IMR-90 (cell line): ENCODE data around the gene PKHD1. TPM values are rescaled to one million over a fixed set of nuclear protein-coding genes. Genes with fewer than 3 reads are reported as not detected.

Source experiments
- ATAC-seq: fragments of 200-7000 bp; cut with Tn5 transposase; 2 replicates; pipeline ENCODE4 v1.9.1; 2020; ENCODE audit warnings: low read depth, mild to moderate bottlenecking, moderate library complexity
- BruUV-seq: library from RNA; stranded (reverse); fragments of 400-500 nt; replicated peaks from 2 replicates; lab custom pipeline; 2021; lab: Mats Ljungman, UMichigan
- CTCF ChIA-PET: fragments of 300-600 bp; formaldehyde crosslinking; extraction: SDS; loops from one replicate; lab custom pipeline; 2021; ENCODE audit warnings: antibody characterized with exemption; lab: Yijun Ruan, JAX
- POLR2A ChIA-PET: fragments of 300-600 bp; sonication (Branson Sonifier 250); formaldehyde crosslinking; loops from one replicate; lab custom pipeline; 2022; ENCODE audit warnings: antibody characterized with exemption; ENCODE audit not compliant: unreplicated experiment; lab: Charles Lee
- DNase-seq: peaks from one replicate; pipeline ENCODE4 v3.0.0; 2013
- H2AFZ ChIP-seq: replicated peaks from 2 replicates; pipeline ENCODE3; 2013; ENCODE audit warnings: low read length, mild to moderate bottlenecking; ENCODE audit not compliant: poor library complexity
- H2AK5ac ChIP-seq: 2 replicates; pipeline ENCODE4 v1.6.1; 2013; ENCODE audit warnings: low read depth, low read length, inconsistent platforms
- H2AK9ac ChIP-seq: replicated peaks from 2 replicates; pipeline ENCODE3; 2013; ENCODE audit warnings: mild to moderate bottlenecking, low read depth, low read length, moderate library complexity; ENCODE audit not compliant: poor library complexity
- H2BK120ac ChIP-seq: 2 replicates; pipeline ENCODE4 v1.6.1; 2013; ENCODE audit warnings: low read depth, low read length, inconsistent platforms
- H2BK15ac ChIP-seq: 3 replicates; pipeline ENCODE4 v1.6.1; 2013; ENCODE audit warnings: low read depth, low read length, inconsistent platforms
- H2BK20ac ChIP-seq: 2 replicates; pipeline ENCODE4 v1.6.1; 2013; ENCODE audit warnings: low read depth, mild to moderate bottlenecking, inconsistent platforms, low read length, moderate library complexity
- H2BK5ac ChIP-seq: 2 replicates; pipeline ENCODE4 v1.6.1; 2013; ENCODE audit warnings: mild to moderate bottlenecking, low read depth, low read length, inconsistent platforms; ENCODE audit not compliant: poor library complexity, severe bottlenecking
- H3K14ac ChIP-seq: replicated peaks from 2 replicates; pipeline ENCODE4 v1.6.1; 2013; ENCODE audit warnings: low read depth, low read length, inconsistent platforms
- H3K18ac ChIP-seq: 2 replicates; pipeline ENCODE4 v1.6.1; 2013; ENCODE audit warnings: low read depth, low read length, control low read depth
- H3K23ac ChIP-seq: 2 replicates; pipeline ENCODE4 v1.6.1; 2013; ENCODE audit warnings: low read depth, low read length, inconsistent platforms
- H3K27ac ChIP-seq: 2 replicates; pipeline ENCODE4 v1.5.1; 2013; ENCODE audit warnings: mild to moderate bottlenecking, control low read depth, low read length; ENCODE audit not compliant: insufficient read depth
- H3K27me3 ChIP-seq: 2 replicates; pipeline ENCODE4 v1.6.1; 2013; ENCODE audit warnings: low read length; ENCODE audit not compliant: control insufficient read depth, insufficient read depth
- H3K36me3 ChIP-seq: 2 replicates; pipeline ENCODE4 v1.6.1; 2013; ENCODE audit warnings: low read length, mixed read lengths; ENCODE audit not compliant: control insufficient read depth, insufficient read depth
- H3K4ac ChIP-seq: 2 replicates; pipeline ENCODE4 v1.6.1; 2013; ENCODE audit warnings: low read depth, low read length, inconsistent platforms
- H3K4me1 ChIP-seq: 2 replicates; pipeline ENCODE4 v1.6.1; 2013; ENCODE audit warnings: low read length, mixed read lengths; ENCODE audit not compliant: control insufficient read depth, insufficient read depth
- H3K4me2 ChIP-seq: 2 replicates; pipeline ENCODE4 v1.6.1; 2013; ENCODE audit warnings: low read depth, mild to moderate bottlenecking, control low read depth, low read length, moderate library complexity
- H3K4me3 ChIP-seq: 2 replicates; pipeline ENCODE4 v1.5.1; 2013; ENCODE audit warnings: low read depth, mild to moderate bottlenecking, control low read depth, low read length, moderate library complexity; ENCODE audit not compliant: insufficient read depth
- H3K56ac ChIP-seq: 2 replicates; pipeline ENCODE4 v1.6.1; 2013; ENCODE audit warnings: low read length, inconsistent platforms; ENCODE audit not compliant: insufficient read depth; ENCODE audit errors: extremely low read depth
- H3K79me1 ChIP-seq, 2 experiments: 2 replicates each; pipeline ENCODE4 v1.6.1; 2013; ENCODE audit warnings: low read length in 2 of 2, inconsistent platforms in 1 of 2, low read depth in 1 of 2
- H3K9ac ChIP-seq: 2 replicates; pipeline ENCODE4 v1.6.1; 2013; ENCODE audit warnings: low read depth, low read length, control low read depth
- H3K9me1 ChIP-seq: 2 replicates; pipeline ENCODE4 v1.6.1; 2013; ENCODE audit warnings: low read length, inconsistent platforms; ENCODE audit not compliant: insufficient read depth
- H3K9me3 ChIP-seq: 2 replicates; pipeline ENCODE4 v1.6.1; 2013; ENCODE audit warnings: low read length; ENCODE audit not compliant: control insufficient read depth, insufficient read depth
- H4K20me1 ChIP-seq: 2 replicates; pipeline ENCODE4 v1.6.1; 2013; ENCODE audit warnings: low read length, inconsistent platforms; ENCODE audit not compliant: insufficient read depth
- H4K5ac ChIP-seq: 2 replicates; pipeline ENCODE4 v1.6.1; 2013; ENCODE audit warnings: mild to moderate bottlenecking, low read depth, low read length, control low read depth
- H4K8ac ChIP-seq, 2 experiments: 2 replicates each; pipeline ENCODE4 v1.6.1; 2013; ENCODE audit warnings: low read depth in 2 of 2, low read length in 2 of 2, control low read depth in 1 of 2, inconsistent platforms in 1 of 2
- H4K91ac ChIP-seq: 2 replicates; pipeline ENCODE4 v1.6.1; 2013; ENCODE audit warnings: low read depth, low read length, inconsistent platforms; ENCODE audit not compliant: insufficient read depth
- BHLHE40 ChIP-seq: fragments of 150-350 bp; IDR thresholded peaks from 2 replicates; pipeline ENCODE4 v1.6.1; 2016; ENCODE audit warnings: mild to moderate bottlenecking, low read depth, low read length
- CEBPB ChIP-seq: IDR thresholded peaks from 2 replicates; pipeline ENCODE4 v1.6.1; 2012; ENCODE audit warnings: low read depth, low read length, improper control_type of control experiment
- CHD1 ChIP-seq: IDR thresholded peaks from 2 replicates; pipeline ENCODE4 v1.6.1; 2012; ENCODE audit warnings: low read depth, low read length, improper control_type of control experiment
- FOS ChIP-seq: fragments of 150-350 bp; IDR thresholded peaks from 2 replicates; pipeline ENCODE4 v1.6.1; 2016; ENCODE audit warnings: low read depth, low read length
- MAFK ChIP-seq: IDR thresholded peaks from 2 replicates; pipeline ENCODE4 v1.6.1; 2012; ENCODE audit warnings: low read depth, low read length, improper control_type of control experiment
- MAZ ChIP-seq: IDR thresholded peaks from 2 replicates; pipeline ENCODE4 v1.6.1; 2012; ENCODE audit warnings: low read depth, mild to moderate bottlenecking, low read length, improper control_type of control experiment, moderate library complexity, borderline replicate concordance
- MXI1 ChIP-seq: IDR thresholded peaks from 2 replicates; pipeline ENCODE4 v1.6.1; 2012; ENCODE audit warnings: low read depth, mild to moderate bottlenecking, low read length, moderate library complexity, borderline replicate concordance
- NFE2L2 ChIP-seq: fragments of 150-350 bp; IDR thresholded peaks from 2 replicates; pipeline ENCODE4 v1.6.1; 2016; ENCODE audit warnings: low read depth, mild to moderate bottlenecking, low read length
- POLR2A ChIP-seq: IDR thresholded peaks from 2 replicates; pipeline ENCODE4 v1.6.1; 2012; ENCODE audit warnings: mild to moderate bottlenecking, low read depth, low read length
- RAD21 ChIP-seq: IDR thresholded peaks from 2 replicates; pipeline ENCODE4 v1.6.1; 2012; ENCODE audit warnings: low read length, improper control_type of control experiment
- RCOR1 ChIP-seq: IDR thresholded peaks from 2 replicates; pipeline ENCODE4 v1.6.1; 2012; ENCODE audit warnings: mild to moderate bottlenecking, low read length, improper control_type of control experiment; ENCODE audit not compliant: insufficient replicate concordance
- RFX5 ChIP-seq: IDR thresholded peaks from 2 replicates; pipeline ENCODE4 v1.8.0; 2012; ENCODE audit warnings: low read depth, mild to moderate bottlenecking, low read length, moderate library complexity
- SMC3 ChIP-seq: fragments of 150-350 bp; IDR thresholded peaks from 2 replicates; pipeline ENCODE4 v1.6.1; 2016; ENCODE audit warnings: low read depth, mild to moderate bottlenecking, antibody characterized with exemption, low read length, moderate library complexity
- WGBS, 2 experiments: methylation state at CpG; one replicate each; pipeline versions ENCODE4 v1.1.5 to v1.1.7; 2013; ENCODE audit warnings: missing lambda C conversion rate in 2 of 2; ENCODE audit not compliant: insufficient read length in 1 of 2; ENCODE audit errors: extremely low coverage in 2 of 2; 5-methylcytosine and 5-hydroxymethylcytosine counted together
- dilution Hi-C: fragments of 300-500 bp; cut with HindIII; formaldehyde crosslinking; loops from one replicate; pipeline ENCODE4 v1.14.3; 2018; ENCODE audit warnings: low sequenced_read_pairs; ENCODE audit not compliant: unreplicated experiment
- in situ Hi-C: fragments of 300-500 bp; cut with MboI; formaldehyde crosslinking; loops from 3 replicates; pipeline ENCODE4 v1.14.3; 2019; ENCODE audit warnings: low sequenced_read_pairs, inconsistent platforms, mixed read lengths
- intact Hi-C: fragments of 100-400 bp; cut with micrococcal nuclease; formaldehyde crosslinking; loops from 2 replicates; pipeline ENCODE4 v1.10.0; 2022
- polyA plus RNA-seq, 3 experiments: library from polyadenylated mRNA; depleted of rRNA; stranded (reverse); fragments of >200 nt; gene quantifications; 2 replicates each; pipeline ENCODE4 v1.2.3, GENCODE V29; 2012; ENCODE audit warnings: low replicate concordance in 1 of 3
- total RNA-seq: library from RNA; depleted of rRNA; stranded (reverse); fragments of >200 nt; gene quantifications from 2 replicates; pipeline ENCODE4 v1.2.3, GENCODE V29; 2012
- TF ChIP-seq, protein P1 (sequence below): conservative IDR thresholded peaks from 2 replicates; pipeline ENCODE4 v1.5.1; 2012; ENCODE audit warnings: mild to moderate bottlenecking, low read depth, low read length, improper control_type of control experiment
- TF ChIP-seq, protein P2 (sequence below): fragments of 150-350 bp; IDR thresholded peaks from 2 replicates; pipeline ENCODE4 v1.6.1; 2017; ENCODE audit warnings: mild to moderate bottlenecking, antibody characterized with exemption, low read length, low read depth
- TF ChIP-seq, protein P3 (sequence below): fragments of 150-350 bp; IDR thresholded peaks from 2 replicates; pipeline ENCODE4 v1.6.1; 2016; ENCODE audit warnings: low read depth, mild to moderate bottlenecking, low read length, moderate library complexity, borderline replicate concordance

Gene PKHD1
- total and polyA plus RNA-seq, 2 of the 4 experiments (the other 2 are of a cell fraction), result not detected

DNA sequence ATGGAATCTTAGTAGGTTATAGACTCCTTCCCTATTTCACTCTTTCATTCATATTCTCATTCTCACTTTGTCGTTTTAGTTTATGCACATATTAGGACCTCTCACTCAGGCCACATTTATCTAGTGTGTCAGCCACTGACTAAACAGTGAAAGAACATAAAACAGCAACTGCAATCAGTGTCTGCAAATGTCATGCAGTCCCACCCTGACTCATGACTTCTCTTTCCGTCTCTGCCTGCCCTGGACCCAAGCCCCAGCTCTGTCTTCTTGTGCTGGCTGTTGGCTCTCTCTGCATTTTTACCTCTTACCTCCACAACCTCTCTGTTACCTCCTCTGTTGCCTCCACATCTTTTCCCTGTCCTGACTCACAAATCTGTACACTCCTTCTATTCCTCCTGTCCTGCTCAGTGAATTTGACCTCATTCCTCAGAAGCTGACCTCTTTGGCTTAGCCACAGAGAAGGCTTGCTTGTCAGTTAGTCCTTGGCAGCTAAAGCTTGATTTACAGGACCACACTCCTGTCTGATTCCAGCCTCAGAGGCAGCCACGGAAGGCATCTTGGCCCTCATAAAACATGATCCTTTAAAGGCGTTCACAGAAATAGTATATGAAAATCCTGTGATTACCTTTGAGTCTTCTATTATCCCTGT is 247.6 kb downstream of the PKHD1 start:
- Histone ChIP-seq H3K56ac (no peak overlapping the region), H3K4me1 (no peaks in the 10 kb centered on the region), H3K14ac (no peak overlapping the region), H3K27me3 (no peaks in the 10 kb centered on the region), H2AK9ac (no peak overlapping the region), H4K91ac (no peak overlapping the region), H3K9ac (no peak overlapping the region), H2BK120ac (no peak overlapping the region), H4K8ac (no peak overlapping the region), H2BK5ac (no peak overlapping the region), H3K4me2 (no peak overlapping the region), H3K27ac (no peak overlapping the region), H3K9me1 (no peaks in the 10 kb centered on the region), H2AK5ac (no peak overlapping the region), H3K79me1 (no peaks in the 10 kb centered on the region), H3K4me3 (no peak overlapping the region), H3K36me3 (no peaks in the 10 kb centered on the region), H2AFZ (no peak overlapping the region), H4K5ac (no peak overlapping the region), H3K18ac (no peak overlapping the region), H3K4ac (no peak overlapping the region), H2BK20ac (no peak overlapping the region), H3K9me3 (no peaks in the 10 kb centered on the region), H3K23ac (no peak overlapping the region), H4K20me1 (no peaks in the 10 kb centered on the region), H2BK15ac (no peak overlapping the region)
- ChIA-PET POLR2A (no interaction called here), CTCF (interaction anchor here (0.6 kb wide), 1 partner anchor 9 kb away, joined by 3 read pairs; no protein-coding TSS in a partner anchor)
- in situ Hi-C loops, result no loop called here
- BruUV-seq, result no TSS peak
- no peak for TF ChIP-seq MAZ
- TF ChIP-seq MAFK, result no peak
- no peak for TF ChIP-seq RCOR1
- TF ChIP-seq MXI1, result no peak
- TF ChIP-seq POLR2A, result no peak
- TF ChIP-seq SMC3, result no peak
- no peak for TF ChIP-seq NFE2L2
- TF ChIP-seq BHLHE40, result no peak
- TF ChIP-seq, protein P1, sequence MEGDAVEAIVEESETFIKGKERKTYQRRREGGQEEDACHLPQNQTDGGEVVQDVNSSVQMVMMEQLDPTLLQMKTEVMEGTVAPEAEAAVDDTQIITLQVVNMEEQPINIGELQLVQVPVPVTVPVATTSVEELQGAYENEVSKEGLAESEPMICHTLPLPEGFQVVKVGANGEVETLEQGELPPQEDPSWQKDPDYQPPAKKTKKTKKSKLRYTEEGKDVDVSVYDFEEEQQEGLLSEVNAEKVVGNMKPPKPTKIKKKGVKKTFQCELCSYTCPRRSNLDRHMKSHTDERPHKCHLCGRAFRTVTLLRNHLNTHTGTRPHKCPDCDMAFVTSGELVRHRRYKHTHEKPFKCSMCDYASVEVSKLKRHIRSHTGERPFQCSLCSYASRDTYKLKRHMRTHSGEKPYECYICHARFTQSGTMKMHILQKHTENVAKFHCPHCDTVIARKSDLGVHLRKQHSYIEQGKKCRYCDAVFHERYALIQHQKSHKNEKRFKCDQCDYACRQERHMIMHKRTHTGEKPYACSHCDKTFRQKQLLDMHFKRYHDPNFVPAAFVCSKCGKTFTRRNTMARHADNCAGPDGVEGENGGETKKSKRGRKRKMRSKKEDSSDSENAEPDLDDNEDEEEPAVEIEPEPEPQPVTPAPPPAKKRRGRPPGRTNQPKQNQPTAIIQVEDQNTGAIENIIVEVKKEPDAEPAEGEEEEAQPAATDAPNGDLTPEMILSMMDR, result no peak
- TF ChIP-seq, protein P2, sequence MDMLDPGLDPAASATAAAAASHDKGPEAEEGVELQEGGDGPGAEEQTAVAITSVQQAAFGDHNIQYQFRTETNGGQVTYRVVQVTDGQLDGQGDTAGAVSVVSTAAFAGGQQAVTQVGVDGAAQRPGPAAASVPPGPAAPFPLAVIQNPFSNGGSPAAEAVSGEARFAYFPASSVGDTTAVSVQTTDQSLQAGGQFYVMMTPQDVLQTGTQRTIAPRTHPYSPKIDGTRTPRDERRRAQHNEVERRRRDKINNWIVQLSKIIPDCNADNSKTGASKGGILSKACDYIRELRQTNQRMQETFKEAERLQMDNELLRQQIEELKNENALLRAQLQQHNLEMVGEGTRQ, result no peak
- TF ChIP-seq, protein P3, sequence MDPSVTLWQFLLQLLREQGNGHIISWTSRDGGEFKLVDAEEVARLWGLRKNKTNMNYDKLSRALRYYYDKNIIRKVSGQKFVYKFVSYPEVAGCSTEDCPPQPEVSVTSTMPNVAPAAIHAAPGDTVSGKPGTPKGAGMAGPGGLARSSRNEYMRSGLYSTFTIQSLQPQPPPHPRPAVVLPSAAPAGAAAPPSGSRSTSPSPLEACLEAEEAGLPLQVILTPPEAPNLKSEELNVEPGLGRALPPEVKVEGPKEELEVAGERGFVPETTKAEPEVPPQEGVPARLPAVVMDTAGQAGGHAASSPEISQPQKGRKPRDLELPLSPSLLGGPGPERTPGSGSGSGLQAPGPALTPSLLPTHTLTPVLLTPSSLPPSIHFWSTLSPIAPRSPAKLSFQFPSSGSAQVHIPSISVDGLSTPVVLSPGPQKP, result no peak
- TF ChIP-seq CEBPB, result no peak
- no peak for TF ChIP-seq FOS
- no peak for TF ChIP-seq CHD1
- TF ChIP-seq RFX5, result no peak
- no peak for TF ChIP-seq RAD21
- dilution Hi-C loops, result no loop called here
- ATAC-seq (no peak), DNase-seq (no peak)
- intact Hi-C loops, result no loop called here
- WGBS, 2 experiments, result no CpG with 5 or more reads among the region's 4 CpGs
